ENCODE data around the gene EPC2.

GRCh38 chr2:148664229-148664628 is 19.7 kb downstream of the EPC2 start:
- TF ChIP-seq POLR2AphosphoS5 (IDR thresholded peaks at IDR 0.05; ENCODE audit: low read depth, low read length) (no peak), TAF1 (IDR thresholded peaks at IDR 0.05; ENCODE audit: borderline replicate concordance, insufficient read depth, low read length) (no peak)

Data from PFSK-1 (cell line).